Cardiac fibroblast (primary cell): ENCODE results near the gene MPZ.
"Not testable (repeated sequence)": the region's sequence is repeated elsewhere in the genome, so short reads cannot be mapped to it uniquely, and the experiment has no call there.

Source experiments
- DNase-seq, 2 donors: peaks; one replicate each; pipeline versions ENCODE4 v3.0.0 to v3.0.0-alpha.2; 2010; ENCODE audit warnings: low read depth in 2 of 2
- H3K4me3 ChIP-seq, 2 donors: replicated peaks in 1 of 2; 1 replicate in 1 of 2; 2 replicates in 1 of 2; pipeline ENCODE4 v1.5.1; 2011; ENCODE audit warnings: low read depth in 2 of 2, low read length in 2 of 2, mild to moderate bottlenecking in 2 of 2, moderate library complexity in 1 of 2
- TF ChIP-seq, protein P1 (sequence below): IDR thresholded peaks from one replicate; pipeline ENCODE4 v1.5.1; 2011; ENCODE audit warnings: low read depth, mild to moderate bottlenecking, low read length, inconsistent platforms

The MPZ gene

DNA sequence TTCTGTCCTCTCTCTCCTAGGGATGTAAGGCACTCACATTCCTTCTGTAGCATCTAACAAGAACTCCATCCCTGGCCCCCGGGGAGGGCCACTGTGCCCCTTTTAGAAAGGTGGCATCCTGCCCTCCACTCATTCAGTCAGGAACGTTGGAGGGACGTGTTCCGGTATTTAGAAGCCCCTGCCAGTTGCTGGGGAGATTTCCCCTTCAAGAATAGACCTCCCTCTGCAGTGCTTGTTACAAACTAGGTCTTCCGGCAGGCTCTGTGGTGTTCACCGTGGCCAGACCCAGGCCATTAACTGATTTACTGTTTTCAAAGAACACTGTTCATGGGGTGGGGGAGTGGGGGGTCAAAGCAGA is 50.4 kb downstream of the MPZ start:
- H3K4me3 ChIP-seq, result no peak overlapping the region
- DNase-seq, result no peak
- TF ChIP-seq, protein P1, sequence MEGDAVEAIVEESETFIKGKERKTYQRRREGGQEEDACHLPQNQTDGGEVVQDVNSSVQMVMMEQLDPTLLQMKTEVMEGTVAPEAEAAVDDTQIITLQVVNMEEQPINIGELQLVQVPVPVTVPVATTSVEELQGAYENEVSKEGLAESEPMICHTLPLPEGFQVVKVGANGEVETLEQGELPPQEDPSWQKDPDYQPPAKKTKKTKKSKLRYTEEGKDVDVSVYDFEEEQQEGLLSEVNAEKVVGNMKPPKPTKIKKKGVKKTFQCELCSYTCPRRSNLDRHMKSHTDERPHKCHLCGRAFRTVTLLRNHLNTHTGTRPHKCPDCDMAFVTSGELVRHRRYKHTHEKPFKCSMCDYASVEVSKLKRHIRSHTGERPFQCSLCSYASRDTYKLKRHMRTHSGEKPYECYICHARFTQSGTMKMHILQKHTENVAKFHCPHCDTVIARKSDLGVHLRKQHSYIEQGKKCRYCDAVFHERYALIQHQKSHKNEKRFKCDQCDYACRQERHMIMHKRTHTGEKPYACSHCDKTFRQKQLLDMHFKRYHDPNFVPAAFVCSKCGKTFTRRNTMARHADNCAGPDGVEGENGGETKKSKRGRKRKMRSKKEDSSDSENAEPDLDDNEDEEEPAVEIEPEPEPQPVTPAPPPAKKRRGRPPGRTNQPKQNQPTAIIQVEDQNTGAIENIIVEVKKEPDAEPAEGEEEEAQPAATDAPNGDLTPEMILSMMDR, result no peak

DNA sequence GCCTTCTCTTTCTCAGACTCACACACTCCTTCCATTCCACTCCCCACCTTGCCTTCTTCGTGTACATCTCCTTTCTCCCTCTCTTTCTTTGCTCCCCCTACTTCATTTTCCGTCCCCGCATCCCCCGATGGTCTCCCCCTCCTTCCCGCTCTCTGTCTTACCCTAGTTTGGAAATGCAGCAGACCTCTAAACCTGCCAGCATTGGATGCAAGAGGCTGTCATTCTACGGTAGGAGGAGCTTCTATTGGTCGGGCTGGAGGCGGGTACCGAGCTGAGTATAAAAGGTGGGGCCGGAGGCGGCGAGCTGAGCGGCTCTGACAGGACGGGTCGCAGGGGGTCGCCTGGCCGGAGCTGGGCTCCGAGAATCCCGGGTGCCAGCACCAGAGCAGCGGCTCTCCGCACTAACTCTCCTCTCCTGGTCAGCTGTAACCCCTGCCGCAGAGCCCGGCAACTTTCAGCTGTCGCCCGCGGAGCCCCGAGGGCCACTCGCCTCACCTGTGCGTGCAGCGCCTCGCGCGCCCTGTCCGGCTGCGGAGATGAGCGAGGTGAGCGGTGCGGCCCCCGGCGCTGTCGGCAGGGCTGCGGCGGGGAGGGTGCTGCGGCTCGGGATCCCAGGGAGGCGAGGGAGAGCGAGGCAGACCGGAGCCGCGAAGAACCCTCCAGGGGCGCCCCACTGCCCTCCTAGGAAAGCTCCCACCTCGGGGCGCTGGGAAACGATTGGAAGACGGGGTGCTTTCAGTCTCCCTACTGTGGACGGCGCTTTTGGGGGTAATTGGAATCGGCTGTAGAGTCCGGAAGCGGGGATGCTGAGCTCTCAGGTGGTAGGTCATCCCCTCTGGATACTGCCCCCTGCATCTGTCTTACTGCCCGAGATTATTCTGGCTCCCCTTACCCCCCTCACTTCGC is 51.1 kb downstream of the MPZ start, which contains the start of gene PCP4L1:
TSS of gene PCP4L1 (plus strand) at position 307 of the 906 bp plus-strand sequence. CDS start at position 537, 230 bp downstream.
- H3K4me3 ChIP-seq, result peak within 1 kb of the TSS; percentile 46 to 57
- DNase-seq, result peak; percentile 67

DNA sequence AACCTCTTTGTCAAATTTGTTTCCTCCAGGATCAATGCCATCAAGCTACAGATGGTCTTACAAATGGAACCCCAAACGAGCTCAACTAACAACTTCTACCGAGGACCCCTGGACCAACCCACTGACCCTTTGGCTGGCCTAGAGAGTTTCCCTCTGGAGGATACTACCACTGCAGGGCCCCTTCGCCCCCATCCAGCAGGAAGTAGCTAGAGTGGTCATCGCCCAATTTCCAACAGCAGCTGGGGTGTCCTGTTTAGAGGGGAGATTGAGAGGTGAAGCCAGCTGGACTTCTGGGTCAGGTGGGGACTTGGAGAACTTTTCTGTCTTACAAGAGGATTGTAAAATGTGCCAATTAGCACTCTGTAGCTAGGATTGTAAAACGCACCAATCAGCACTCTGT is 52.7 kb downstream of the MPZ start:
- DNase-seq, H3K4me3 ChIP-seq: not testable (repeated sequence)

More for the DNA sequence above, 51.1 kb downstream of the MPZ start, which contains the start of gene PCP4L1:
- TF ChIP-seq, protein P1, result no peak

DNA sequence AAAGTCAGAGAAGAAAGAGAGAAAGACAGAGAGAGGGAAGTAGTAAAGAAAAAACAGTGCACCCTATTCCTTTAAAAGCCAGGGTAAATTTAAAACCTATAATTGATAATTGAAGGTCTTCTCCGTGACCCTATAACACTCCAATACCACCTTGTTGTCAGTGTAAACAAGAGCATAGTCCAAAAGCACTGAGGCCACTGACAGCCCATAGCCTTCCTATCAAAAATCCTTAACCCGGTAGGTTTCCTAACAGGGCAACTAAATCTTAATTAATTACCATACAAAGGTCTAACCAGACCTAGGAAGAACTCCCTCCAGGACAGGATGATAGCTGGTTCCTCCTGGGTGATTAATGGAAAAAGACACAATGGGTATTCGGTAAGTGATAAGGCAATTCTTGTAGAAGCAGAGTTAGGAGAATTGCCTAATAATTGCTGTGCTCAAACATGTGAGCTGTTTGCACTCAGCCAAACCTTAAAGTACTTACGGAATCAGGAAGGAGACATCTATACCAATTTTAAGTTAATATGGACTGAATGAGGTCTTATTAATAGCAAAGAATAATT is 53.7 kb downstream of the MPZ start:
- DNase-seq, H3K4me3 ChIP-seq: not testable (repeated sequence)

DNA sequence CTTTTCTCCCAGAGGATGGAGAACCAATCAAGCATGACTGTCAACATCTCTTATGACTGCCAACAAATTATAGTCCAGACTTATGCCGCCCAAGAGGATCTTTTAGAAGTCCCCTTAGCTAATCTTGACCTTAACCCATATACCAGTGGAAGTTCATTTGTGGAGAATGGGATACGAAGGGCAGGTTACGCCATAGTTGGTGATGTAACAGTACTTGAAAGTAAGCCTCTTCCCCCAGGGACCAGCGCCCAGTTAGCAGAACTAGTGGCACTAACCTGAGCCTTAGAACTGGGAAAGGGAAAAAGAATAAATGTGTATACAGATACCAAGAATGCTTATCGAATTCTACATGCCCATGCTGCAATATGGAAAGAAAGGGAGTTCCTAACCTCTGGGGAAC is 54.5 kb downstream of the MPZ start:
- not testable (repeated sequence) for H3K4me3 ChIP-seq, DNase-seq
